ENCODE measurements around the gene DZANK1. TPM values are rescaled to one million over a fixed set of nuclear protein-coding genes. Genes with fewer than 3 reads are reported as not detected.
"Not testable (repeated sequence)": the region's sequence is repeated elsewhere in the genome, so short reads cannot be mapped to it uniquely, and the experiment has no call there.

DZANK1 gene
- total and polyA plus RNA-seq, 2 experiments from 2014 or later, result 1.2 to 1.6 TPM

- Histone ChIP-seq H3K4me3 (no peak overlapping the region), H3K79me2 (ENCODE audit: insufficient read depth) (no peaks in the 10 kb centered on the region), H4K20me1 (ENCODE audit: insufficient read depth) (no peaks in the 10 kb centered on the region), H3K4me2 (ENCODE audit: unreplicated experiment) (no peak overlapping the region), H3K36me3 (ENCODE audit: low read depth) (no peaks in the 10 kb centered on the region), H3K27ac (no peak overlapping the region), H2AFZ (no peak overlapping the region), H3K9ac (no peak overlapping the region), H3K9me3 (ENCODE audit: low read depth) (no peaks in the 10 kb centered on the region), H3F3A (ENCODE audit: insufficient read depth) (no peaks in the 10 kb centered on the region), H3K4me1 (ENCODE audit: insufficient read depth) (no peaks in the 10 kb centered on the region), H3K27me3 (replicated peaks; ENCODE audit: insufficient read depth) (0 out of 2 replicates have a peak, but pooled peaks cover under 1% of the 10 kb centered on the region), H3K9me2 (ENCODE audit: insufficient read depth) (no peaks in the 10 kb centered on the region)
- in situ Hi-C loops (cut with MboI), result no loop called here
- no peak for TF ChIP-seq EZH2 (IDR thresholded peaks at IDR 0.05; ENCODE audit: insufficient read depth, poor library complexity, severe bottlenecking)
- no peak for TF ChIP-seq EZH2phosphoT487 (IDR thresholded peaks at IDR 0.05; ENCODE audit: insufficient read depth, low read depth)
- DNase-seq, result no peak
- WGBS, 2 experiments (ENCODE audit: low coverage in 1 of 2, low lambda C conversion rate in 2 of 2, missing lambda C conversion rate in 2 of 2), result 30 to 34% methylated on average over 8 of the region's 8 CpGs
These were observed 88.8 kb downstream of the DZANK1 start for GRCh38 chr20:18377896-18378481.

DNA sequence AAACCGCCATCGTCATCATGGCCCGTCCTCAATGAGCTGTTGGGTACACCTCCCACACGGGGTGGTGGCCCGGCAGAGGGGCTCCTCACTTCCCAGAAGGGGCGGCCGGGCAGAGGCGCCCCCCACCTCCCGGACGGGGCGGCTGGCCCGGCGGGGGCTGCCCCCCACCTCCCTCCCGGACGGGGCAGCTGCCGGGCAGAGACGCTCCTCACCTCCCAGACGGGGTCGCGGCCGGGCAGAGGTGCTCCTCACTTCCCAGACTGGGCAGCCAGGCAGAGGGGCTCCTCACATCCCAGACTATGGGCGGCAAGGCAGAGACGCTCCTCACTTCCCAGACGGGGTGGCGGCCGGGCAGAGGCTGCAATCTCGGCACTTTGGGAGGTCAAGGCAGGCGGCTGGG, 91.3 kb downstream of the DZANK1 start:
- H3K4me1 ChIP-seq (ENCODE audit: insufficient read depth); H3K9me2 ChIP-seq (ENCODE audit: insufficient read depth); H3K4me2 ChIP-seq (ENCODE audit: unreplicated experiment); H3K9ac ChIP-seq; H3K36me3 ChIP-seq (ENCODE audit: low read depth); H3K79me2 ChIP-seq (ENCODE audit: insufficient read depth); H3F3A ChIP-seq (ENCODE audit: insufficient read depth); H3K4me3 ChIP-seq; H2AFZ ChIP-seq; in situ Hi-C loops (cut with MboI); DNase-seq; H3K27ac ChIP-seq; H4K20me1 ChIP-seq (ENCODE audit: insufficient read depth); H3K9me3 ChIP-seq (ENCODE audit: low read depth); H3K27me3 ChIP-seq (replicated peaks; ENCODE audit: insufficient read depth): not testable (repeated sequence)
- WGBS, 2 experiments (ENCODE audit: low coverage in 1 of 2, low lambda C conversion rate in 2 of 2, missing lambda C conversion rate in 2 of 2), result 76 to 85% methylated on average over 6 to 28 of the region's 28 CpGs

DNA sequence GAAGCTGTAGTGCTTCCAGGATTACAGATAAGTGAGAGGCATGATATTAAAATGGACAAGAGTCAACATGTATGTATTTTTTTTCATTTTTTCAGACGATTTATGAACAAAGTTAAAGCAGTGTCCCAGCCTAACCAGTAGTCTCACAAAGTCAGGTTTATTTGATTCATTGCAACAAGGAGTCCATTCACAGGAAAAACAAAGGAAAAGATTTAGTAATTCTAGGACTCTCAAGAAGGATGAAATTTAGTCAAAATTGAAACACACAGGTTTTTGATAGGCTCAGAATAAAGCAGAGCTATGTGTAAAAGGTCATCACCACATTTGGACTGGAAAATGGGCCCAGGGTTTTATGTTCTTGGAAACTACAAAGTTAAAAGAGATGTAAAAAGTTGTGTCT, 94.5 kb downstream of the DZANK1 start:
- Histone ChIP-seq H3F3A (ENCODE audit: insufficient read depth) (no peaks in the 10 kb centered on the region), H3K9ac (no peak overlapping the region), H3K79me2 (ENCODE audit: insufficient read depth) (no peaks in the 10 kb centered on the region), H3K27me3 (replicated peaks; ENCODE audit: insufficient read depth) (peaks cover 7% of the 10 kb centered on the region), H3K27ac (no peak overlapping the region), H3K4me1 (ENCODE audit: insufficient read depth) (no peaks in the 10 kb centered on the region), H2AFZ (no peak overlapping the region), H3K9me3 (ENCODE audit: low read depth) (no peaks in the 10 kb centered on the region), H3K4me2 (ENCODE audit: unreplicated experiment) (no peak overlapping the region), H3K4me3 (no peak overlapping the region), H4K20me1 (ENCODE audit: insufficient read depth) (no peaks in the 10 kb centered on the region), H3K36me3 (ENCODE audit: low read depth) (no peaks in the 10 kb centered on the region), H3K9me2 (ENCODE audit: insufficient read depth) (no peaks in the 10 kb centered on the region)
- no peak for TF ChIP-seq EZH2 (IDR thresholded peaks at IDR 0.05; ENCODE audit: insufficient read depth, poor library complexity, severe bottlenecking)
- no peak for TF ChIP-seq EZH2phosphoT487 (IDR thresholded peaks at IDR 0.05; ENCODE audit: insufficient read depth, low read depth)
- in situ Hi-C loops (cut with MboI), result no loop called here
- no peak for DNase-seq
- WGBS, 2 experiments (ENCODE audit: low coverage in 1 of 2, low lambda C conversion rate in 2 of 2, missing lambda C conversion rate in 2 of 2), result 0 to 2% methylated on average over 1 of the region's 1 CpG

GRCh38 chr20:18364768-18365167, 102.1 kb downstream of the DZANK1 start:
- Histone ChIP-seq H3K79me2 (ENCODE audit: insufficient read depth) (no peaks in the 10 kb centered on the region), H3K36me3 (ENCODE audit: low read depth) (no peaks in the 10 kb centered on the region), H3K9ac (no peak overlapping the region), H3K4me2 (ENCODE audit: unreplicated experiment) (no peak overlapping the region), H3F3A (ENCODE audit: insufficient read depth) (no peaks in the 10 kb centered on the region), H2AFZ (no peak overlapping the region), H3K27me3 (replicated peaks; ENCODE audit: insufficient read depth) (no peaks in the 10 kb centered on the region), H3K9me3 (ENCODE audit: low read depth) (no peaks in the 10 kb centered on the region), H3K9me2 (ENCODE audit: insufficient read depth) (no peaks in the 10 kb centered on the region), H4K20me1 (ENCODE audit: insufficient read depth) (no peaks in the 10 kb centered on the region), H3K4me3 (no peak overlapping the region), H3K27ac (no peak overlapping the region), H3K4me1 (ENCODE audit: insufficient read depth) (no peaks in the 10 kb centered on the region)
- in situ Hi-C loops (cut with MboI), result no loop called here
- no peak for TF ChIP-seq EZH2 (IDR thresholded peaks at IDR 0.05; ENCODE audit: insufficient read depth, poor library complexity, severe bottlenecking)
- no peak for TF ChIP-seq EZH2phosphoT487 (IDR thresholded peaks at IDR 0.05; ENCODE audit: insufficient read depth, low read depth)
- DNase-seq, result no peak
- WGBS, 2 experiments (ENCODE audit: low coverage in 1 of 2, low lambda C conversion rate in 2 of 2, missing lambda C conversion rate in 2 of 2), result 9 to 11% methylated on average over 2 of the region's 2 CpGs

DNA sequence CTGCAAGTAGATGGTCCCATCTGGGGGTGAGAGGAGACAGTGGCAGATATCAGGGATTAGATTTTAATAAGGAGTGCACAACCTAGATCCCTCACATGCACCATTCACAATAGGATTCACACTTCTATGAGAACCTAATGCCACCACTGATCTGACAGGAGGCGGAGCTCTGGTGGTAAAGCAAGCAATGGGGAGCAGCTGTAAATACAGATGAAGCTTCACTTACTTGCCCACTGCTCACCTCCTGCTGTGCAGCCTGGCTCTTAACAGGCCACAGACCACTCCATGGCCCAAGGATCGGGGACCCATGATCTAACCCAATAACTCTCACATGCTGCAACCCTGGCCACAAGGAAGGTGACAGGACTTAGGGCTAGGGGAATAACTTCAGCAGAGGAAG, 103.1 kb downstream of the DZANK1 start:
- Histone ChIP-seq H3K4me2 (ENCODE audit: unreplicated experiment) (no peak overlapping the region), H3K27me3 (replicated peaks; ENCODE audit: insufficient read depth) (no peaks in the 10 kb centered on the region), H3K4me3 (no peak overlapping the region), H3K4me1 (ENCODE audit: insufficient read depth) (no peaks in the 10 kb centered on the region), H3K36me3 (ENCODE audit: low read depth) (no peaks in the 10 kb centered on the region), H3F3A (ENCODE audit: insufficient read depth) (no peaks in the 10 kb centered on the region), H2AFZ (no peak overlapping the region), H4K20me1 (ENCODE audit: insufficient read depth) (no peaks in the 10 kb centered on the region), H3K9me2 (ENCODE audit: insufficient read depth) (no peaks in the 10 kb centered on the region), H3K79me2 (ENCODE audit: insufficient read depth) (no peaks in the 10 kb centered on the region), H3K9me3 (ENCODE audit: low read depth) (no peaks in the 10 kb centered on the region), H3K27ac (no peak overlapping the region), H3K9ac (no peak overlapping the region)
- TF ChIP-seq EZH2phosphoT487 (IDR thresholded peaks at IDR 0.05; ENCODE audit: insufficient read depth, low read depth), result no peak
- TF ChIP-seq EZH2 (IDR thresholded peaks at IDR 0.05; ENCODE audit: insufficient read depth, poor library complexity, severe bottlenecking), result no peak
- WGBS, 2 experiments (ENCODE audit: low coverage in 1 of 2, low lambda C conversion rate in 2 of 2, missing lambda C conversion rate in 2 of 2), result 33 to 61% methylated on average over 2 of the region's 2 CpGs
- in situ Hi-C loops (cut with MboI), result no loop called here
- DNase-seq, result no peak
